Measurements from ENCODE around the gene LILRA2. TPM values are rescaled to one million over a fixed set of nuclear protein-coding genes. Genes with fewer than 3 reads are reported as not detected.

LILRA2 gene
- total RNA-seq, 1 donor from 2014 or later = not detected

GRCh38 chr19:54534156-54534555 lies 39.4 kb upstream of the LILRA2 start:
- no peak for DNase-seq (ENCODE audit: extremely low spot score, unreplicated experiment)
- Mint-ChIP-seq H3K27ac (no peak overlapping the region), H3K4me3 (no peak overlapping the region), H3K36me3 (peaks cover 3% of the 10 kb centered on the region), H3K27me3 (no peaks in the 10 kb centered on the region), H3K4me1 (ENCODE audit: unreplicated experiment) (no peaks in the 10 kb centered on the region), H3K9me3 (peaks cover 10% of the 10 kb centered on the region)
- TF ChIP-seq, protein P1, sequence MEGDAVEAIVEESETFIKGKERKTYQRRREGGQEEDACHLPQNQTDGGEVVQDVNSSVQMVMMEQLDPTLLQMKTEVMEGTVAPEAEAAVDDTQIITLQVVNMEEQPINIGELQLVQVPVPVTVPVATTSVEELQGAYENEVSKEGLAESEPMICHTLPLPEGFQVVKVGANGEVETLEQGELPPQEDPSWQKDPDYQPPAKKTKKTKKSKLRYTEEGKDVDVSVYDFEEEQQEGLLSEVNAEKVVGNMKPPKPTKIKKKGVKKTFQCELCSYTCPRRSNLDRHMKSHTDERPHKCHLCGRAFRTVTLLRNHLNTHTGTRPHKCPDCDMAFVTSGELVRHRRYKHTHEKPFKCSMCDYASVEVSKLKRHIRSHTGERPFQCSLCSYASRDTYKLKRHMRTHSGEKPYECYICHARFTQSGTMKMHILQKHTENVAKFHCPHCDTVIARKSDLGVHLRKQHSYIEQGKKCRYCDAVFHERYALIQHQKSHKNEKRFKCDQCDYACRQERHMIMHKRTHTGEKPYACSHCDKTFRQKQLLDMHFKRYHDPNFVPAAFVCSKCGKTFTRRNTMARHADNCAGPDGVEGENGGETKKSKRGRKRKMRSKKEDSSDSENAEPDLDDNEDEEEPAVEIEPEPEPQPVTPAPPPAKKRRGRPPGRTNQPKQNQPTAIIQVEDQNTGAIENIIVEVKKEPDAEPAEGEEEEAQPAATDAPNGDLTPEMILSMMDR (conservative IDR thresholded peaks at IDR 0.05) = no peak

- no peak overlapping the region for H3K4me3 Mint-ChIP-seq
Measured at GRCh38 chr19:54535601-54536000, 38.0 kb upstream of the LILRA2 start.

DNA sequence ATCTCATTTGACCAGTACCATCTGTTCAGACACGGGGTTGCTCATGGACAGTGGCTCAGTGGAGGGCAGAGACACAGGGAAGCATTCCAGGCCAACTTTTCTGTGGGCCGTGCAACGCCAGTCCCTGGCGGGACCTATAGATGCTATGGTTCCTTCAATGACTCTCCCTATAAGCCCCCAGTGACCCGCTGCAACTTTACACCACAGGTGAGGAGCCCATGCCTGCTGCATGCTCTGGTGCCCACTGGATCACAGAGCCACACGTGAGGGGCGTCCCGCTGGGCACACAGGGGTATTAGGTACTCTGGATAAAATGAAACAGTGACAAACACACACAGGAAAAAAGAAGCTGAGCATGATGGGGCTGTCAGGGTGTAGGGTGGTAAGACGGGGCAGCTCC lies 36.6 kb upstream of the LILRA2 start:
- TF ChIP-seq, protein P1 (conservative IDR thresholded peaks at IDR 0.05) = no peak
- Mint-ChIP-seq H3K4me3 (no peak overlapping the region), H3K36me3 (peaks cover 3% of the 10 kb centered on the region), H3K4me1 (ENCODE audit: unreplicated experiment) (no peaks in the 10 kb centered on the region), H3K27ac (no peak overlapping the region), H3K27me3 (no peaks in the 10 kb centered on the region), H3K9me3 (peaks cover 10% of the 10 kb centered on the region)
- no peak for DNase-seq (ENCODE audit: extremely low spot score, unreplicated experiment)

More at GRCh38 chr19:54535601-54536000, 38.0 kb upstream of the LILRA2 start:
- Mint-ChIP-seq H3K27ac (no peak overlapping the region), H3K27me3 (no peaks in the 10 kb centered on the region), H3K36me3 (peaks cover 3% of the 10 kb centered on the region), H3K9me3 (peaks cover 10% of the 10 kb centered on the region), H3K4me1 (ENCODE audit: unreplicated experiment) (no peaks in the 10 kb centered on the region)
- no peak for DNase-seq (ENCODE audit: extremely low spot score, unreplicated experiment)
- TF ChIP-seq, protein P1 (conservative IDR thresholded peaks at IDR 0.05) = no peak

DNA sequence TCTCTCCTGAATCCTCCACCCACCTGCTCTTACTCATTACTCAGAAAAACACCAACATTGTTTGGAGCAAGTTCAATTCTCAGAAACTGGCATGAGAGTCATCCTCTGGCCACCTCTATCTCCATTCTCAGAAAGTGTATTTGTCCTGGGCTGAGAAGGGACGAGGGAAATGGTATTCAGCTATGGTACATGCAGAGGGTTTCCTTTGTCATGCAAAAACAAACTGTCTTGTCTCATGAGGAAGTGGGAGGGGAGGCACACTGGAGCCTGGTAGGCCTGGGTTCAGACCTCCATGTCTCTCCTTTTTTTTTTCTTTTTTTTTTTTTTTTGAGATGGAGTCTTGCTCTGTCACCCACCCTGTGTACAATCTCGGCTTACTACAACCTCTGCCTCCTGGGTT lies 31.9 kb upstream of the LILRA2 start:
- Mint-ChIP-seq H3K4me1 (ENCODE audit: unreplicated experiment) (no peaks in the 10 kb centered on the region), H3K4me3 (no peak overlapping the region), H3K9me3 (peaks cover 19% of the 10 kb centered on the region), H3K36me3 (peaks cover 3% of the 10 kb centered on the region), H3K27me3 (no peaks in the 10 kb centered on the region), H3K27ac (no peak overlapping the region)
- TF ChIP-seq, protein P1 (conservative IDR thresholded peaks at IDR 0.05) = no peak
- no peak for DNase-seq (ENCODE audit: extremely low spot score, unreplicated experiment)

- DNase-seq (ENCODE audit: extremely low spot score, unreplicated experiment) = no peak
- Mint-ChIP-seq H3K36me3 (no peaks in the 10 kb centered on the region), H3K4me3 (no peak overlapping the region), H3K9me3 (peaks cover 15% of the 10 kb centered on the region), H3K4me1 (ENCODE audit: unreplicated experiment) (no peaks in the 10 kb centered on the region), H3K27me3 (no peaks in the 10 kb centered on the region), H3K27ac (no peak overlapping the region)
- TF ChIP-seq, protein P1 (conservative IDR thresholded peaks at IDR 0.05) = no peak
Measured at GRCh38 chr19:54548806-54549205, 24.8 kb upstream of the LILRA2 start.

GRCh38 chr19:54549224-54549623 lies 24.4 kb upstream of the LILRA2 start:
- Mint-ChIP-seq H3K27ac (no peak overlapping the region), H3K4me3 (no peak overlapping the region)

More at GRCh38 chr19:54549224-54549623, 24.4 kb upstream of the LILRA2 start:
- TF ChIP-seq, protein P1 (conservative IDR thresholded peaks at IDR 0.05) = no peak
- DNase-seq (ENCODE audit: extremely low spot score, unreplicated experiment) = no peak
- no peaks in the 10 kb centered on the region for H3K27me3 Mint-ChIP-seq
- no peaks in the 10 kb centered on the region for H3K36me3 Mint-ChIP-seq
- peaks cover 13% of the 10 kb centered on the region for H3K9me3 Mint-ChIP-seq
- H3K4me1 Mint-ChIP-seq (ENCODE audit: unreplicated experiment) = no peaks in the 10 kb centered on the region

Data from type B pancreatic cell (in vitro differentiated cells).